ENCODE results near the gene LRPAP1.
"Not testable (repeated sequence)": the region's sequence is repeated elsewhere in the genome, so short reads cannot be mapped to it uniquely, and the experiment has no call there.

LRPAP1 gene, protein sequence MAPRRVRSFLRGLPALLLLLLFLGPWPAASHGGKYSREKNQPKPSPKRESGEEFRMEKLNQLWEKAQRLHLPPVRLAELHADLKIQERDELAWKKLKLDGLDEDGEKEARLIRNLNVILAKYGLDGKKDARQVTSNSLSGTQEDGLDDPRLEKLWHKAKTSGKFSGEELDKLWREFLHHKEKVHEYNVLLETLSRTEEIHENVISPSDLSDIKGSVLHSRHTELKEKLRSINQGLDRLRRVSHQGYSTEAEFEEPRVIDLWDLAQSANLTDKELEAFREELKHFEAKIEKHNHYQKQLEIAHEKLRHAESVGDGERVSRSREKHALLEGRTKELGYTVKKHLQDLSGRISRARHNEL

DNA sequence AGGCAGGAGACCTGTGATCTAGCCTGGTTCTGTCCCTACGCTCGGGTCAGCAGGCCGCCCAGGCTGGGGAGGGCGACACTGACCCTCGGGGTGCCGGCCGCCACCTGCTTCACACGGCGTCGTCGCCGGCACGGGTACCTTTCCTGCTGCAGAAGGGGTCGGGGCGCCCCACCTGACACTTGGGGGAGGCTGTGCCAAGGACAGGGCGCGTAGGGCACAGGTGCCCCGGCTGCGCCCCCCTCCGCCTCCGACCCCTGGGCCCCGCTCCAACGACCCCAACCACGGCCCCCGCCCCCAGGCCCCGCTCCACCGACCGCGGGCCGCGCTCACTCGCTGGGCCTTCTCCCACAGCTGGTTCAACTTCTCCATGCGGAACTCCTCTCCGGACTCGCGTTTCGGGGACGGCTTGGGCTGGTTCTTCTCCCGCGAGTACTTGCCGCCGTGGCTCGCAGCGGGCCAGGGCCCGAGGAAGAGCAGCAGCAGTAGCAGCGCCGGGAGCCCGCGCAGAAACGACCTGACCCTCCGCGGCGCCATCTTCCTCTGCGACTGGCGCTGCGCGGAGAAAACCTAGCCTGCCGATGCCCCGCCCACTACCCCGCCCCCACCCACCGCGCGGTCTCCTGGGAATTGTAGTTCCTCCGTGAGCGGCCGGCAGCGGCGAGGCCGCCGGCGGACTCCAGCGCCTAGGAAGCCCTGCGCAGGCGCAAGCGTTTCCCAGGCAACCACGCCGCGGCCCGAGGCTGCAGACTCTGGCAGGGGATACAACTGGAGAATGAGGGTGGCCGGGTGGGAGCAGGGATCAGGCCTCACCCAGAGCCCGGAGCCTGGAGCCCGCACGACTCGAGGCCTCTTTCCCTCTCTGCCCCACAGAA lies at the start of gene LRPAP1:
TSS of gene LRPAP1 (minus strand) at position 544 of the 872 bp plus-strand sequence. CDS start at position 534, 10 bp downstream.
- peak; percentile 78 to 92 for DNase-seq

DNA sequence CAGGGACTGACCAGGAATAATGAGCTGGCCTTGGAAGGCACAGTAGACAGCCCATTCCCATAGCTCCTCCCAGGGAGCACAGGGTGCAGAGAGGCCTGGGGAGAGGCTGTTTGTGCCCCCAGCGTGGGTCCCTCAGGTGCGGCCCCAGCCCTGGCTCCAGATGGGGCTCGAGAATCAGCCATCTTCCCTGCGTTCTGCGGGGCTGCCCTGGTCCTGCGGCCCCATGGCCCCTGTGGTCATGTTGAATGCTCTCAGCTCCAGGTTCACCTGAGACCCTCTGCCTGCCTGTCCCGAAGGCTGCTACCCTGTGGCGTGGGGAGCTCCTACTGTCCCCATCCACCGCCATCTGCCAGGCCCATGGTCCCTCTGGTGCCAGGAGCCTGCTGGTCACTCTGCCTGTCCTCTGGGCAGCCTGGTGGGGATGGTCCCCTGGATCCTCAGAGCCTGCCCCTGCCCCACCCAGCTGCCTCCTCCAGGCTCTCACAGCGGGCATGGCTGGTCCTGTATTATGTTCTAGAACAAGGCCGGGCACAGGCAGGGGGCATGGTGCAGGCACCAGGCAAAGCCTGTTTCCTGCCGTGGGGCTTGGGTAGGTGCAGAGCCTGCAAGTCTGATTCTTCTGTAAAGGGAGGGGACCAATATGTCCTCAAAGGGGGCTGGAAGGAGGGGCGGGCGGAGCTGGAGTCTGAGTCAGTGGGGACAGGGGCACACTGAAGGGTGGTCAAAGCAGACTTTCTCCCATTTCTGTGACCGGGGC lies 49.3 kb upstream of the LRPAP1 start:
- DNase-seq = not testable (repeated sequence)

- DNase-seq = not testable (repeated sequence)
Measured at GRCh38 chr4:3580859-3581258, 48.6 kb upstream of the LRPAP1 start.

- not testable (repeated sequence) for DNase-seq
Measured at GRCh38 chr4:3578527-3579144, 46.4 kb upstream of the LRPAP1 start.

GRCh38 chr4:3578052-3578451 lies 45.8 kb upstream of the LRPAP1 start:
- DNase-seq = not testable (repeated sequence)

DNA sequence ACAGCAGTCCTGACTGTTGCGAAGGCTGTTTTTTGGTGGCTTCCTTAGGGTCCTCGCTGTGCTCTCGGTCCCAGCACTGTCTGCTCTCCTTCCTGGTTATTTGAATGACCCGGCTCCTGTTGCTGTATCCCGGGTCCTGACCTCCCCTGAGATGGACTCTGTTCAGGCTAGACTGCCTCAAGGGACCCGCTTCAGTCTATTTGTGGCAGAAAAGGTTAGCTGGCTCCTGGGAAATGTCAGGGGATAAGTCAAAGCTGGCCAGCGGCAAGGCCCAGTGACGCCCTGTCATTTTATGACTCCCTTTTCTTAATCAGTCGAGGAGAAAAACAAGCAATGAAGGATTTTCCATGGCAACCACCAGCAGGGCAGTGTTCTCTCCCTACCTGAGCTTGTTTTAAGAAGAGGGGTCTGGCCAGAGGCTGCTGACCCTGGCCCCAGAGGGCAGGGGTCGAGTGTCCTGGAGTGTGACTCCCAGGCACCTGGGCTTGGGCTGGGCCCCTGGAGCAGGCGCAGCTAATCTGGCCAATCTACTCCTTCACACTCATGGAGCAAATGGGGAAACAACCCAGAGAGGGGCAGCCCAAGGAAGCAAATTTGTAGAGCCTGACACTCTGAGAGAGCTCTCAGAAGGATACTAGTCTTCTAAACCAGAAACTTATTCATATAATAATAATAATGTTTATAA lies 45.1 kb upstream of the LRPAP1 start:
- not testable (repeated sequence) for DNase-seq

GRCh38 chr4:3576533-3577207 lies 44.4 kb upstream of the LRPAP1 start:
- not testable (repeated sequence) for DNase-seq

DNA sequence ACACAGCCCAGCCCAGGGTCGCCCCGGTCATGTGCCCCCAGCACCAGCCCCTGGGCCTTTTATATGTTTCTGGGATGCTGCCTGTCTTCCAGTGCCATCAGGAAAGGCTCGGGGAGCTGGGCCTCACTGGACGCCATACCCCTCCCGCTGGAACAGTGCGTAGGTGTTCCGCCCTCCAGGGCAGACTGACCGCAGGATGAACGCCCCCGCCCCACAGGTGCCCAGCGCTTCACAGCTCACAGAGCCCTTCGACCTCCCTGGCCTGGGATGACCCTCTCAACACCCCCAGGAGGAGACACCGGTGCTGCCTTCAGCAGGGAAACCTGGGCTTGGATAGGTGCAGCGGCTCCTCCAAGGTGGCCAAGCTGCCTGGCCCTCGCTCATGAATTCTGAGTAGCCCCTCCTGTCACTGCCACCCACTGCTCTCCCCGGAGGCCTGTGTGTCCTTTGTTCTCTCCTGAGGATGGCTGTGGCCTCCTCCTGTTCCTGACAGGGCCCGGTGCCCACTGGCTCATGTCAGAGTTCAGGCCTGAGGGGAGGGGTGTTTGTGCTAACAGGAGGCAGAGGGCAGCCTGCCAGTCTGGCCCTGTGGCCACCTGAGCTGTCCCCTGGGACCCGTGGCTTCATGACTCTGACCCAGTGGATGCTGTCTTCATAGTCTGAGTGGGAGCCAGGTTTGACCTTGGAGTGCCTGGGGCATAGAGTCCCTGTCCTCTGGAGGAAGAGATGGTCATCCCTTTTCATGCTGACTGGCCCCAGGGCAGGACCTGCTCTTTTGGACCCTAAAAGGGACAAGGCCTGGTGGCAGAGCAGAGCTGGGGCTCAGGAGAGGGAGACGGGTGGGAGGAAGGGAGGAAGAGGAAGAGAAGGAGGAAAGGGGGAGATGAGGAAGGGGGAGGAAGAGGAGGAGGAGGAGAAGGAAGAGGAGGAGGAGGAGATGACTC lies 43.5 kb upstream of the LRPAP1 start:
- not testable (repeated sequence) for DNase-seq

- not testable (repeated sequence) for DNase-seq
Measured at GRCh38 chr4:3574865-3575264, 42.6 kb upstream of the LRPAP1 start.

DNA sequence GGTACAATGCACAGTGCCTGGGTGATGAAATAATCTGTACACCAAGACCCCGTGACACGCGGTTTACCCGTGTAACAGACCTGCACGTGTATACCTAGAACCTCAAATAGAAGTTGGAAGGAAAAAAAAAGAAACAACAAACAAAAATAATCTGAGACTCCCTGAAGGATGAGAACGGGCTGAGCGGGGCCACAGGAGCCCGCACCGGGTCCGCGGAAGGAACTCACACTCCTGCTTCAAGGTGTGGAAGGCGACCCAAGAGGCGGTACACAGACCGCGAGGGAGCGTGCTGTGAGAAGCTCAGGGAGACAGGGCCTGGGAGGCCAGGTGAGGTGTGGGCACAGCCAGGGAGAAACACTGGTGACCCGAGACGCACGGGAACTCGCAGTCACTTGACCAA lies 42.1 kb upstream of the LRPAP1 start:
- DNase-seq = not testable (repeated sequence)

DNA sequence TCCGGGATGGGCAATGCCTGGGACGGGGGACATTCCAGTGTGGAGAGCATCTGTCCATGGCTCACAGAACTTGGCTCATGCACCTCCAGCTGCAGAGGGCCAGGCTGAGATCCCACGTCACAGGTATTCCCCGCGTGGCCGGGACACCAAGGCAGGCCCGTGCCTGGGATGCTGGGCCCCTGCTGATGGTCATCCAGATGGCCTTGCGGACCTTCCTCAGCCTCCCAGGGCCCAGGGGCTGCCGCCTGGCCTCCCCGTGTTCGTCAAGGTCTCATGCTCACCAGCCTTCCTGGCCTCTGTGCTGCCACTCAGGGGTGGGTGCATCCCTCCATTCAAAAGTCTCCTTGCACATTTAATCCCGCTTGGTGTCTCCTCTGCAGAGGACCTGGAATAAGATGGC lies 40.9 kb upstream of the LRPAP1 start:
- DNase-seq = no peak

DNA sequence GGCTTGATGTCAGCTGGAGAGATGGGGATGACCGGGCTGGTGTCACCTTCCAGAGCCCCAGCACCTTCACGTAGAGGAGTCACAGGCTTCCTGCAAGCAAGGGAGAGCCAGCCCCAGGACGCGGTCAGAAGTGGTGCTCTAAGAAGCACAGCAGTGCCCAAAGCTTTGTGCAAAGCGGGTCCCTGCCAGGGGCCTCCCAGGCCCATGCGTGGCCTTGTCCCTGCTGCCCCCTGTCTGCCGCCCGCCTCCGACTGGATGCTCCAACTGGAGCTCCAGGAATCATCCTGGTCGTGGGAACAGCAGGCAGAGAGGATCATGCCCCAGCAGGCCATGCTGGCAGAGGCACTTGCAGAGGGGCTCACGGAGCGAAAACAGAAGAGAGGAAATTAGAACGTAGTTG lies 40.1 kb upstream of the LRPAP1 start:
- DNase-seq = no peak

- DNase-seq = no peak
Measured at GRCh38 chr4:3571921-3572320, 39.7 kb upstream of the LRPAP1 start.

GRCh38 chr4:3570923-3571322 lies 38.7 kb upstream of the LRPAP1 start:
- not testable (repeated sequence) for DNase-seq

DNA sequence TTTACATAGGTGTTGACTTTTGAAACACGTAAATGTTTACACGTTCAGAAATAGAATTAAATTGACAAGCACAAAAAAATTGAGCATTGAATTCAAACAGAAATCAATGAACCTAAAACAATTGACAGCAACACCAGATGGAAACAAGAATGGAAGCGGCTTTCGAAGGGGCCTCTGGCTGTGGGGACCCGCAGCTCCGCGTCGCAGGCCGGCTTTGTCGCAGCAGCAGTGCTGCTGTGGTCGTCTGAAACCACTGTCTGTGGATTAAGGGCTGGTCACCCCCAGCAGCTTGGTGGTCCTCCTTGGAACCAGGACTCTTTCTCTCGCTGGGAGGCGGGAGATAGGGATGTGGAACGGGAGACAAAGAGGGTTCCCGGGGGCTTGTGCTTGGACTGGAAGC lies 37.4 kb upstream of the LRPAP1 start:
- DNase-seq = not testable (repeated sequence)

DNA sequence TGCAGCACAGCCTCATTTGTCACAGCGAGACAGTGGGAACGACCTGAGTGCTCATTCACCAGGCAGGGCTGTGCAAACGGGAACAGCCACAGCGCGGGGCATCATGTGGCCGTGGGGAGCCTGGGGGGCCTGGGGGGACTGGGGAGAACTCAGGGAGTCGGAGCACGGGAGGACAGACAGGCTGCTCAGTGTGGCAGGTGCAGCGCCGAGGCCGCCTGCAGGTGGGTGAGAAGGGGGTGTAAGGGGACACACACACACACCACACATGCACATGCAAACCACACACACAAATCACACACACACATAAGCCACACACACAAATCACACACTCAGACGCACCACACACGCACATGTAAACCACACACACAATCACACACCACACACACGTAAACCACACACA lies 34.5 kb upstream of the LRPAP1 start:
- DNase-seq = not testable (repeated sequence)

GRCh38 chr4:3566301-3566700 lies 34.1 kb upstream of the LRPAP1 start:
- DNase-seq = peak in 1 of 2 donors; percentile 4

DNA sequence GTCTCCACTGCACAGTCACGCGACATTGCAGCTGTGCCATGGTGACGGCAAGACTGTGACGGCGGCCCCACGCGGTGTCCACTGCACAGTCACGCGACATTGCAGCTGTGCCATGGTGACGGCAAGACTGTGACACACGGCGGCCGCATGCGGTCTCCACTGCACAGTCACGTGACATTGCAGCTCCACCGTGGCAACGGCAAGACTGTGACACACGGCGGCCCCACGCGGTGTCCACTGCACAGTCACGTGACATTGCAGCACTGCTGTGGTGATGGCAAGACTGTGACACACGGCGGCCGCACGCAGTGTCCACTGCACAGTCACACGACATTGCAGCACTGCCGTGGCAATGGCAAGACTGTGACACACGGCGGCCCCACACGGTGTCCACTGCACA lies 32.7 kb upstream of the LRPAP1 start:
- not testable (repeated sequence) for DNase-seq

- DNase-seq = no peak
Measured at GRCh38 chr4:3563403-3563802, 31.2 kb upstream of the LRPAP1 start.

DNA sequence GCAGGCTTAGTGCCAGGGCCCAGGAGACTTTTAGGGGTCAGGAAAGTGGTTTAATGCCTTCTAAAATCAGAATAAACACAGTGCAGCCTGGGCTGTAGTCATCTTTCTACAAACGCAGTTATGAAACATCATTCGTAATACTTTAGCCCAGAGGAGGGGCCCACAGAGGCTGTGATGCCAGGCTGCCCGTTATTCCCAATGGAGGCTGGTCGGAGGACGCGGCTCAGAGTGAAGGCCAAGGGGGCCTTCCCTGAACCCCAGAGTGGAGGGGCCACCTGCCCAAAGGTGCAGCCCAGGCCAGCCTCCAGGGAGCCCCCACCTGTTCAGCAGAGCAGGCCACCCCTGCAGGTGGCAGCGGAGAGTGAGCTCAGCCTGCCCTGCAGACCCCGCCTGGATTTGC lies 29.9 kb upstream of the LRPAP1 start:
- not testable (repeated sequence) for DNase-seq
